DND-41 (cell line): ENCODE measurements around the gene CHRNB4.

Experiments used
- CTCF ChIP-seq: IDR thresholded peaks from 2 replicates; pipeline ENCODE4 v1.5.1; 2012; ENCODE audit warnings: borderline replicate concordance, low read length, moderate library complexity, mild to moderate bottlenecking; ENCODE audit not compliant: poor library complexity, severe bottlenecking; ENCODE audit errors: extremely low read depth
- EZH2 ChIP-seq: IDR thresholded peaks from 3 replicates; pipeline ENCODE4 v1.6.1; 2012; ENCODE audit warnings: borderline replicate concordance, low read depth, mild to moderate bottlenecking, moderate library complexity, low read length, inconsistent platforms; ENCODE audit not compliant: severe bottlenecking

- no peak for TF ChIP-seq CTCF
- TF ChIP-seq EZH2, result no peak
These were observed 35.8 kb downstream of the CHRNB4 start for GRCh38 chr15:78605201-78605600.
